Measurements from ENCODE around the gene CEP43.

CEP43 gene

GRCh38 chr6:166999145-166999883 lies at the start of gene CEP43:
Gene CEP43, plus strand, starts transcription at chr6:166999397. Its CDS starts 16 bp downstream, at chr6:166999413.
- peak; percentile 76 to 79 for DNase-seq (ENCODE audit: low read depth in 2 of 2, low spot score in 1 of 2)

DNA sequence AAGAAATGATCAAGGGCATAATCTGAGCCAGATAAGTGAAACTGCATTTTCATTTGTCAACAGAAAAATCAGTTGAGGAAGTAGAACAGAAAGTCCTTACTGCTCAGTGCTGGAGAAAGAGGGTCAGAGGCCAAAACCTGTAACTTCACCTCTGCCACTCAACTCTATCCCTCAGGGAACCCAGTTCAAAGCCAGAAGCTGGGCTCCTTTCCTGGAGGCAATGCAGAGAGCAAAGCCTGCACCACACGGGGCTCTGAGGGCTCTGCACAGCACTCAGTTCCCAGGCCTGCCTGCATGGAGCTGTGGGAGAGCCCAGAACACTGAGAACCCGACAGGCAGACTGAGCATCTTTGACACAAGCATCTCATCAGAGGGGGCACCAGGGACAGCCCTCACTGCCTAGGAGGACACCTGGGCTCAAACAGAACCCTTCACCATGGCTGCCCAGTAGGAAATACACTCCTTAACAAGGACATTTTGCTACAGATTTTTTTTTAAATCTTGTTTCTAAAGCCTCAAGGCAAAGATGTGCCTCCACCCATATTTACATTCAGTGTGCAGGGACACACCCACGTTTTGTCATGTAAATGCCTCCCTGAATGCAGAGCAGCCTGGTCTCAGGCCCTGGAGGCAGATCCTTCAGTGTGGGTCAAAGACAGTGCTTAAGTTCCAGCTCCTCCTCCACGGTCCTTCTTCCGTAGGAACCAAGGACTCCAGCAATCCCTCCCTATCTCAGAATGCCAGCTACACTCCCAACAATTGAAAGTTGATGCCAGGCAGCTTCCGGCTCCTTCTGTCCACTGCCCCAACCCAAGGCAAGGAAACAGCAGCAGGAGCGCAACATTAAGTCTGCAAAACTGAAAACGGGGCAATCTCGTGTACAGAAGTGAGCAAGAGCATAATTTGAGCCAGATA lies 49.4 kb upstream of the CEP43 start:
- DNase-seq (ENCODE audit: low read depth in 2 of 2, low spot score in 1 of 2), result no peak

DNA sequence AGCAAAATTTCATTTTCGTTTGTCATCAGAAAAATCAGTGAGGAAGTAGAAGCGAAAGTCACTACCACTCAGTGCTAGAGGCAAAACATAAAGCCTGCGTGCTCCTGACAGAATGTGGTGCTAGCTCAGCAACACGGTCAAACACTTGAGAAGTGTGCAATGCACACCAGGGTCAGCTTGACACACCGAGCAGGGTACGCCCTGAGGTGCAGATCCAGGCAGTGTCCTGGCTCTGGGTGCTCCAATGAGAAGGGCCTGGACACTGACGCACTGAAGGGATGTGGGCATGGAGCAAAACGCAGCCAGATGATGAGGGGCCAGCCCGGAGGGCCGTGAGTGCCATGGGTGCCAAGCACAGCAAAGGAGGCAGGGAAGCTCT lies 48.8 kb upstream of the CEP43 start:
- DNase-seq (ENCODE audit: low read depth in 2 of 2, low spot score in 1 of 2), result no peak

DNA sequence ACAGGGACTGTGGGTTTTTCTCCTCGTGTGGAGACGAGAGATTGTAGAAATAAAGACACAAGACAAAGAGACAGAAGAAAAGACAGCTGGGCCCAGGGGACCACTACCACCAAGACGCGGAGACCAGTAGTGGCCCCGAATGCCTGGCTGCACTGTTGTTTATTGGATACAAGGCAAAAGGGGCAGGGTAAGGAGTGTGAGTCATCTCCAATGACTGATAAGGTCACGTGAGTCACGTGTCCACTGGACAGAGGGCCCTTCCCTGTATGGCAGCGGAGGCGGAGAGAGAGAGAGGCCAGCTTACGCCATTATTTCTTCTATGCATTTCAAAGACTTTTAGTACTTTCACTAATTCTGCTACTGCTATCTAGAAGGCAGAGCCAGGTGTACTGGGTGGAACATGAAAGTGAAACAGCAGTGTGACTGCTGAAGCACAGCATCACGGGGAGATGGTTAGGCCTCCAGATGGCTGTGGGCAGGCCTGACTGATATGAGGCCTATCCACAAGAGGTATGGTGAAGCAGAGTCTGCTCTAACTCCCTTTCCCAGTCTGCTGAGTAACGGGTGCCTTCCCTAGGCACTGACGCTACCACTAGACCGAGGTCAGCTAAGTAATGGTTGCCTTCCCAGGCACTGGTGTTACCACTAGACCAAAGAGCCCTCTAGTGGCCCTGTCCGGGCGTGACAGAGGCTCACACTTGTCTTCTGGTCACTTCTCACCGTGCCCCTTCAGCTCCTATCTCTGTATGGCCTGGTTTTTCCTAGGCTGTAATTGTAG lies 48.1 kb upstream of the CEP43 start:
- peak in 1 of 2 donors; percentile 28 for DNase-seq (ENCODE audit: low read depth in 2 of 2, low spot score in 1 of 2)

GRCh38 chr6:166951670-166952060 lies 47.5 kb upstream of the CEP43 start:
- no peak for DNase-seq (ENCODE audit: low read depth in 2 of 2, low spot score in 1 of 2)

- no peak for DNase-seq (ENCODE audit: low read depth in 2 of 2, low spot score in 1 of 2)
Measured at GRCh38 chr6:166952121-166952520, 47.1 kb upstream of the CEP43 start.

DNA sequence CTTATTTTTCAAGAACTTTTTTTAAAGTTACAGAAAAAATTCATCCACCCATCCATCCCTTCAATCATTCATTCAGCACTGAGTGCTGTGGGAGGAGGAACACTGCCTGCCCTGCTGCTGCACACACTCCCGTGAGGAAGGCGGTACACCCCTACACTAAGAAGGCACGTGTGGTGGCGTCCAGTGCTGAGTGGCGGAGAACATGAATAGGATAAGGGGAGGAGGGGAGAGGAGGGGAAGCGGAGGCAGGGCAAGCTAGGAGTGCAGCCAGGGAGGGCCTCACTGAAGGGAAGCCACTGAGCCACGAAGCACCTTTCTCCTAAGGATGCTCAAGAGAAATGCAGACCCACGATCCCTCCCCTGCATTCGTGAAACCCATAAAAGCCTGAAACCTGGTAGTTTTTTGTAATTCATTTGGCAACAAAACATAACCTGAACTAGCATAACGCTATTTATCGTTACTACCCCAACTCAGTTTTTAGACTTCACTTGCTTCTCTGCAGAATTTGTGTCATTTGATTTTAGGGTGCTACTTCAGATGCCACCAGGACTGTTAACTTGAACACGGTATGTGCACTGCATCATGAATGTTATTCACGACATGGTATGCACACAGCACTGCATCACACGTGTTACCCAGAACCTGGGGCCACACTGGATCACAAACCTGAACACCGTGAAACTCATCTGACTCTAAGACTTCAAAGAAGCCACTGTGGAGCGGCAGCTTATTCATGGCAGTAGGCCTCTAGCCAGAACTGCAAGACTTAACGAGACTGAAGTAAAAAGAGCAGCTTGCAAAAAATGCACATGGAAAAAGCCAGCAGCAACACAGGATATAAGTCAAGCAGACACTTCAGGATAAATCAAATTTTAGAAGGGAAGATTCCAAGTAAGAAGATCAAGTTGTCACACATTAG lies 46.4 kb upstream of the CEP43 start:
- DNase-seq (ENCODE audit: low read depth in 2 of 2, low spot score in 1 of 2), result no peak

DNA sequence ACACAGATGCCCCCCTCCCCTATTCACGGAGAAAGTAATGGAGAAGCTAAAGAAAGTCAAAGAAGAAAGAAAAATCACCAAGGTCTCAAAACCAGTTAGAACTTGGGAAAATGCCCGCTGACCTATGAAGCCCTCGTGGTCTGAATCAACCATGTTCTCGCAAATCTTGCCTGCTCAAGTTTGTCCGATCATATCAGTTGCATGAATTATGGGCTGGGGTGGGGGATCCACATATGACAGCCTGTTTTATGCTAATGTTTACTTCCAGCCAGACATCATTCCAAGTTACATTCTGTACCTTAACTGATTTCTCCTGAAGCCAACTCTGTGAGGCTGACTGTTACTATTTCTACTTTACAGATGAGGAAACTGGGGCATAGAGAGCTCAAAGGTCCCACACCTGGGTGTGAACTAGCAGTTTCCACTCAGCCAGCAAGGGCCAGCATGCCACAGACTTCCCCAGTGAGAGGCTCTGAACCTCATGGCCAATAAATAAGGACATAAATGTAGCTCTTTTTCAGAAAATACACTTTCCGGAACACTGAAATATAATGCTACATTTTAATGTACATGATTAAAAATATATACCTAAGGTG lies 45.0 kb upstream of the CEP43 start:
- no peak for DNase-seq (ENCODE audit: low read depth in 2 of 2, low spot score in 1 of 2)

GRCh38 chr6:166955121-166955864 lies 43.9 kb upstream of the CEP43 start:
- no peak for DNase-seq (ENCODE audit: low read depth in 2 of 2, low spot score in 1 of 2)

GRCh38 chr6:166955865-166956443 lies 43.2 kb upstream of the CEP43 start:
- no peak for DNase-seq (ENCODE audit: low read depth in 2 of 2, low spot score in 1 of 2)

DNA sequence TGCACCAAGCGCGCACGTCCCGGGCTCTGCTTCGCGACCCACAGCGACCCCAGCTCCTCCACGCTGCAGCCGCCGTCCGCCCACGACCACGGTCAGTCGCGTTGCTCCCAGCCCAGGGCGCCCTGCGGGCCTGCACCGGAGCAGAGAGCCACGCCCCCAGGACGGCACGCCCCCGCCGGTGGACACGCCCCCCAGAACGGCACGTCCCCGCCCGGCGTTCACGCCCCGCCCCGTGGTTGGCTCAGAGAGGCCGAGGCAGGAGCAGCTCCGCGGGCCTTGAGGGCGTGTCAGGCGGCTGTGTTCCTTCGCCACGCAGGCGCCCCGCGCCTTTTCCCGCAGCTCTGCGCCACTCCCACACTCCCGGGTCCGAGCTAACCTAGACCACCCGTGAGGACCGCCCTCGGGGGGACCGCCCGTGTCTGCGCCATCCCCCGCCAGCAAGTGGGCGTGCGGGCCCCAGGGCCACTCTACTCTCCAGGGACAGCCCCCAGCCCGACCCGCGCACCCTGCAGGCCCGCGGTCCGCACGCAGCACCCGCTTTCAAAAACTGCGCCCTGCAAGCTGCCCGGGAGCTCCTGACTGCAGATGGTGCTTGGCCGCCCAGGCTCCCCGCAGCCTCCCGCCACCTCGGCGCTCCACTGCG lies 42.6 kb upstream of the CEP43 start, which contains the start of gene RNASET2:
RNASET2 (minus strand) TSS at position 107 of the 643 bp plus-strand sequence. CDS start 368 bp downstream, outside the sequence.
- peak; percentile 98 to 99 for DNase-seq (ENCODE audit: low read depth in 2 of 2, low spot score in 1 of 2)

GRCh38 chr6:166957087-166957804 lies 42.0 kb upstream of the CEP43 start:
- no peak for DNase-seq (ENCODE audit: low read depth in 2 of 2, low spot score in 1 of 2)

DNA sequence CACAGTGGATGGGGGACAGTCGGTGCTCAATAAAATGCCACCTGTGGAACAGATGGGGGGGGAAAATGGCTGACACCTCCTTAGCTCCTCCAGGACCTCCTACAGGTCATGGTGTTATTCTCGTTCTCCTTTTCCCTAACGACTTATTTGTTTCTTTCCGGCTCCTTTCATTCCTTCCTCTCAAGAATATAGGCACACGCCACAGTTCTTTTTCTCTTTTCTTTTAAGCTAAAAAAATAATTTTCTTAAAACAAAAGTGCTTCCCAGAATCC lies 41.5 kb upstream of the CEP43 start:
- DNase-seq (ENCODE audit: low read depth in 2 of 2, low spot score in 1 of 2), result no peak

DNA sequence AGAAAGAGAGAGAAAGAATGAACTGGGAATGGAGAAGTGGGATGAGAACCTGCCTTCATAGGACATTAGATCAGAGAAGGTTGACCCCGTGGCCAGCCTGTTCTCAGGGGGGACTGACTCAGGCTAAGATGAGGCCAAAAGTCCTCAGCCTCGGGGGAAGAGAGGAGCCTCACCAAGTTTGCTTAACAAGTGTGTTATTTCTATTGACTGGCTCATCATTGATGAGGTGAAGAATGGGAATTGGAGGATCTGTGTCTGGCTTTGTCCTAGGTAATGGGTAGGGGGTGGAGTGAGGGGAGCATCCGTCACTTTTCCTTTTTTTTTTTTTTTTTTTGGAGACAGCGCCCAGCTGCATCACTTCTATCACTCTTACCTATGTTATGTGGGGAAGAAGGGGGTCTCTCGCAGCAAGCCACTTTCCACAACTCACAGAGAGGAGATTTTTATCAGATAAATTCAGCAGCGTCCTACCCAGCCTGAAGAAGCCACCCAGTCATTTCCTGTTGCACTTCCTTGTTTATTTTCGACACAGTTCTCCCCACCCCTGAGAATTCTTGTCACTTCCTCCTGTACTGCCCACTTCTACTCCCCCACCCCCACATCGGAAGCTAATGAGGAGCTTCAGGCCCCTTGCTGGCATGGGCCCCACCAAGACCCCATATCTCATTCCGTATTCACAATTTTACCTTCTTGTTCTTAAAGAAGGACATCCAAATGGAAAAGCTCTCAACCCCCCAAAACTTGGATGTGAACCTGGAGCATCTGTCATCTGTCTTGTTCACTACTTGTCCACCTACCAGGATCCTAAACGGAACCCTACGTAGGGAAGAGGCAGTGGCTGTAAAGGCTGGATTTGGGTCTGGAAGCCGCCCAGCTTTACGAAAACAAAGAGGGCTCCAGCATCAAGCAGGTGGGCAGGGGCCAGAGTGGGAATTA lies 40.0 kb upstream of the CEP43 start:
- peak in 1 of 2 donors; percentile 33 for DNase-seq (ENCODE audit: low read depth in 2 of 2, low spot score in 1 of 2)

GRCh38 chr6:166959911-166960608 lies 39.1 kb upstream of the CEP43 start:
- no peak for DNase-seq (ENCODE audit: low read depth in 2 of 2, low spot score in 1 of 2)

- no peak for DNase-seq (ENCODE audit: low read depth in 2 of 2, low spot score in 1 of 2)
Measured at GRCh38 chr6:166960609-166960978, 38.6 kb upstream of the CEP43 start.
